Glutamatergic neuron (in vitro differentiated cells): ENCODE measurements around the gene NDUFAF8. TPM values are rescaled to one million over a fixed set of nuclear protein-coding genes. Genes with fewer than 3 reads are reported as not detected.

Experiments
- DNase-seq: peaks from one replicate; pipeline ENCODE4 v3.0.0; 2022
- H3K27ac Mint-ChIP-seq: one replicate; pipeline ENCODE4 v1.8.0; 2020; ENCODE audit warnings: mild to moderate bottlenecking, mixed read lengths, inconsistent platforms; ENCODE audit not compliant: unreplicated experiment
- H3K27me3 Mint-ChIP-seq: one replicate; pipeline ENCODE4 v1.8.0; 2020; ENCODE audit warnings: mild to moderate bottlenecking, moderate library complexity, mixed read lengths, inconsistent platforms; ENCODE audit not compliant: unreplicated experiment
- H3K36me3 Mint-ChIP-seq: one replicate; pipeline ENCODE4 v1.8.0; 2020; ENCODE audit warnings: mild to moderate bottlenecking, mixed read lengths, inconsistent platforms; ENCODE audit not compliant: unreplicated experiment
- H3K4me1 Mint-ChIP-seq: one replicate; pipeline ENCODE4 v1.8.0; 2020; ENCODE audit warnings: mild to moderate bottlenecking, low read depth, mixed read lengths, inconsistent platforms; ENCODE audit not compliant: unreplicated experiment
- H3K4me3 Mint-ChIP-seq: one replicate; pipeline ENCODE4 v1.8.0; 2020; ENCODE audit warnings: mild to moderate bottlenecking, mixed read lengths, inconsistent platforms; ENCODE audit not compliant: unreplicated experiment
- H3K9me3 Mint-ChIP-seq: one replicate; pipeline ENCODE4 v1.8.0; 2020; ENCODE audit warnings: mild to moderate bottlenecking, moderate library complexity, mixed read lengths, inconsistent platforms; ENCODE audit not compliant: unreplicated experiment
- total RNA-seq: library from RNA; stranded (reverse); fragmentation: NEBNext Ultra II Directional; extraction: Animal tissue kit (Norgen Biotek cat#: 25700); gene quantifications from one replicate; pipeline ENCODE4 v1.2.1, GENCODE V29; 2021; ENCODE audit not compliant: unreplicated experiment
- TF ChIP-seq, protein P1 (sequence below): fragments of 200-600 bp; sonication (generic); IDR thresholded peaks from one replicate; pipeline ENCODE4 v1.5.0; 2021; ENCODE audit not compliant: partially characterized antibody, unreplicated experiment

Gene NDUFAF8
- total RNA-seq, 1 donor from 2014 or later = 31.5 TPM

- H3K27me3 Mint-ChIP-seq = peaks cover 1% of the 10 kb centered on the region
- H3K36me3 Mint-ChIP-seq = no peaks in the 10 kb centered on the region
- H3K9me3 Mint-ChIP-seq = peaks cover 2% of the 10 kb centered on the region
- H3K4me3 Mint-ChIP-seq = no peak overlapping the region
- DNase-seq = no peak
- peaks cover 3% of the 10 kb centered on the region for H3K4me1 Mint-ChIP-seq
- no peak overlapping the region for H3K27ac Mint-ChIP-seq
- TF ChIP-seq, protein P1, sequence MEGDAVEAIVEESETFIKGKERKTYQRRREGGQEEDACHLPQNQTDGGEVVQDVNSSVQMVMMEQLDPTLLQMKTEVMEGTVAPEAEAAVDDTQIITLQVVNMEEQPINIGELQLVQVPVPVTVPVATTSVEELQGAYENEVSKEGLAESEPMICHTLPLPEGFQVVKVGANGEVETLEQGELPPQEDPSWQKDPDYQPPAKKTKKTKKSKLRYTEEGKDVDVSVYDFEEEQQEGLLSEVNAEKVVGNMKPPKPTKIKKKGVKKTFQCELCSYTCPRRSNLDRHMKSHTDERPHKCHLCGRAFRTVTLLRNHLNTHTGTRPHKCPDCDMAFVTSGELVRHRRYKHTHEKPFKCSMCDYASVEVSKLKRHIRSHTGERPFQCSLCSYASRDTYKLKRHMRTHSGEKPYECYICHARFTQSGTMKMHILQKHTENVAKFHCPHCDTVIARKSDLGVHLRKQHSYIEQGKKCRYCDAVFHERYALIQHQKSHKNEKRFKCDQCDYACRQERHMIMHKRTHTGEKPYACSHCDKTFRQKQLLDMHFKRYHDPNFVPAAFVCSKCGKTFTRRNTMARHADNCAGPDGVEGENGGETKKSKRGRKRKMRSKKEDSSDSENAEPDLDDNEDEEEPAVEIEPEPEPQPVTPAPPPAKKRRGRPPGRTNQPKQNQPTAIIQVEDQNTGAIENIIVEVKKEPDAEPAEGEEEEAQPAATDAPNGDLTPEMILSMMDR = no peak
Measured at GRCh38 chr17:81197831-81198490, 41.2 kb upstream of the NDUFAF8 start.

- no peak overlapping the region for H3K27ac Mint-ChIP-seq
- H3K4me3 Mint-ChIP-seq = no peak overlapping the region
- peaks cover 3% of the 10 kb centered on the region for H3K4me1 Mint-ChIP-seq
- peaks cover 2% of the 10 kb centered on the region for H3K9me3 Mint-ChIP-seq
- H3K36me3 Mint-ChIP-seq = no peaks in the 10 kb centered on the region
- DNase-seq = no peak
- TF ChIP-seq, protein P1 = no peak
- peaks cover 4% of the 10 kb centered on the region for H3K27me3 Mint-ChIP-seq
Measured at GRCh38 chr17:81198826-81199481, 40.2 kb upstream of the NDUFAF8 start.

DNA sequence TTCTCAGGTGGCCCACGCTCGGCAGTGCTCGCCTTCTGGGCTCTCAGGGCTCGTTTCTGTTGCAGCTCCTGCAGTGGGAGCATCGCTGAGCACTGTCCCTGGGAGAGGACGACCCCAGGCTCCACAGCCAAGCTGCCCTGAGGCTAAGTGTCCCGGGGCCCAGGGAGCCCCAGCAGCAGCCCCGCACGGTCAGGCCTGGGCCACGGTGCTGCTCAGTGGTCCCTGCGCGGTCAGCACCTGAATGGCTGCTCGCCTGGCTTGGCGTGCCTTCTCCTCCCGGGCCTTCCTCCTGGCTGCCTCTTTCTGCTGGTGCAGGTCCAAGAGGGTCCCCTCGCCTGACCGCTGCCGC lies 39.7 kb upstream of the NDUFAF8 start:
- Mint-ChIP-seq H3K4me1 (peaks cover 3% of the 10 kb centered on the region), H3K27ac (no peak overlapping the region), H3K27me3 (peaks cover 4% of the 10 kb centered on the region), H3K9me3 (peaks cover 2% of the 10 kb centered on the region), H3K4me3 (no peak overlapping the region), H3K36me3 (no peaks in the 10 kb centered on the region)
- DNase-seq = no peak
- TF ChIP-seq, protein P1 = no peak

DNA sequence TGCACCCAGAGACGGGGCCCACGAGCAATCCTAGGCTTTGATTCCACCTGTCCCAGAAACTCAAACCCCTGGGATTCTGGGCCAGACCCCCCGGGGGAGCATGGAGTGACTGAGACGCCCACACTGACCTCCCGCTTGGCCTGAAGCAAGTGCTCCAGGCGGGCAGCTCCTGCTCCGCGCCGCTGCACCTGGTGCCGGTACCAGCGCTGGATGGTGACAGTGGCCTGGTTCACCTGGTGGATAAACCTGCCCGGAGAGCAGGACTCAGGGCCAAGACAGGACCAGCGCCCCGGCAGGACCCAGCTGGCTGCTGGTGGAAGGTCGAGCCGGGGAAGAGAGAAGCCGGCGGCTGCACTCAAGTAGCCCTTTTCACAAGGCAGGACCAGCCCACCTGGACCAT lies 38.9 kb upstream of the NDUFAF8 start:
- no peak for DNase-seq
- H3K27me3 Mint-ChIP-seq = peaks cover 4% of the 10 kb centered on the region
- H3K9me3 Mint-ChIP-seq = peaks cover 2% of the 10 kb centered on the region
- H3K4me1 Mint-ChIP-seq = peaks cover 3% of the 10 kb centered on the region
- no peak overlapping the region for H3K27ac Mint-ChIP-seq
- TF ChIP-seq, protein P1 = no peak
- H3K36me3 Mint-ChIP-seq = no peaks in the 10 kb centered on the region
- no peak overlapping the region for H3K4me3 Mint-ChIP-seq
